ENCODE measurements around the gene DNAJC11.

DNAJC11 gene

GRCh38 chr1:6632588-6633514 is 68.8 kb downstream of the DNAJC11 start:
- no peak for DNase-seq
- Histone ChIP-seq H3K36me3 (peaks cover 16% of the 10 kb centered on the region), H3K4me3 (ENCODE audit: low read depth, low read length) (no peak overlapping the region)

GRCh38 chr1:6631058-6631457 is 70.6 kb downstream of the DNAJC11 start:
- Histone ChIP-seq H3K4me1 (no peaks in the 10 kb centered on the region), H3K4me3 (ENCODE audit: low read depth, low read length) (no peak overlapping the region), H3K36me3 (peaks cover 9% of the 10 kb centered on the region), H3K27me3 (no peaks in the 10 kb centered on the region), H3K9me3 (no peaks in the 10 kb centered on the region)
- no peak for DNase-seq
- no peak for TF ChIP-seq CTCF (IDR thresholded peaks at IDR 0.05; ENCODE audit: low read depth, low read length)

More at GRCh38 chr1:6632588-6633514, 68.8 kb downstream of the DNAJC11 start:
- no peaks in the 10 kb centered on the region for H3K9me3 ChIP-seq
- TF ChIP-seq CTCF (IDR thresholded peaks at IDR 0.05; ENCODE audit: low read depth, low read length): no peak
- H3K4me1 ChIP-seq: no peaks in the 10 kb centered on the region
- no peaks in the 10 kb centered on the region for H3K27me3 ChIP-seq

GRCh38 chr1:6630027-6630426 is 71.6 kb downstream of the DNAJC11 start:
- peaks cover 9% of the 10 kb centered on the region for H3K36me3 ChIP-seq
- DNase-seq: no peak

GRCh38 chr1:6628971-6629479 is 72.6 kb downstream of the DNAJC11 start:
- Histone ChIP-seq H3K4me1 (no peaks in the 10 kb centered on the region), H3K9me3 (no peaks in the 10 kb centered on the region), H3K27me3 (no peaks in the 10 kb centered on the region), H3K36me3 (peaks cover 8% of the 10 kb centered on the region), H3K4me3 (ENCODE audit: low read depth, low read length) (no peak overlapping the region)
- no peak for TF ChIP-seq CTCF (IDR thresholded peaks at IDR 0.05; ENCODE audit: low read depth, low read length)
- no peak for DNase-seq

More at GRCh38 chr1:6630027-6630426, 71.6 kb downstream of the DNAJC11 start:
- Histone ChIP-seq H3K4me3 (ENCODE audit: low read depth, low read length) (no peak overlapping the region), H3K4me1 (no peaks in the 10 kb centered on the region), H3K27me3 (no peaks in the 10 kb centered on the region), H3K9me3 (no peaks in the 10 kb centered on the region)
- no peak for TF ChIP-seq CTCF (IDR thresholded peaks at IDR 0.05; ENCODE audit: low read depth, low read length)

GRCh38 chr1:6627841-6628545 is 73.6 kb downstream of the DNAJC11 start:
- peaks cover 2% of the 10 kb centered on the region for H3K36me3 ChIP-seq
- no peaks in the 10 kb centered on the region for H3K4me1 ChIP-seq
- DNase-seq: no peak

More at GRCh38 chr1:6627841-6628545, 73.6 kb downstream of the DNAJC11 start:
- no peaks in the 10 kb centered on the region for H3K27me3 ChIP-seq
- H3K4me3 ChIP-seq (ENCODE audit: low read depth, low read length): no peak overlapping the region
- TF ChIP-seq CTCF (IDR thresholded peaks at IDR 0.05; ENCODE audit: low read depth, low read length): no peak
- H3K9me3 ChIP-seq: no peaks in the 10 kb centered on the region

Measured in BE2C (cell line).